Kidney (tissue), 14 donors: ENCODE data around the gene GRM7. TPM values are rescaled to one million over a fixed set of nuclear protein-coding genes. Genes with fewer than 3 reads are reported as not detected.

Experiments
- DNase-seq, 5 donors: peaks; one replicate each; pipeline ENCODE4 v3.0.0-alpha.2; 2013 to 2020
- FAIRE-seq: peaks from 2 replicates; lab custom pipeline; 2012; peaks lifted over from hg19 to GRCh38; lab: Jason Lieb, UNC
- H3K27ac ChIP-seq, 2 donors: one replicate each; pipeline ENCODE4 v1.7.0; 2013; ENCODE audit warnings: low read depth in 2 of 2, low read length in 2 of 2, inconsistent platforms in 1 of 2
- H3K27me3 ChIP-seq: one replicate; pipeline ENCODE4 v1.7.1; 2013; ENCODE audit warnings: low read length, inconsistent platforms; ENCODE audit not compliant: control insufficient read depth, insufficient read depth
- H3K36me3 ChIP-seq, 3 donors: one replicate each; pipeline versions ENCODE4 v1.7.0 to v1.7.1; 2013; ENCODE audit warnings: low read length in 3 of 3, control low read depth in 1 of 3, inconsistent platforms in 1 of 3; ENCODE audit not compliant: insufficient read depth in 3 of 3, control insufficient read depth in 2 of 3
- H3K4me1 ChIP-seq, 3 donors: one replicate each; pipeline versions ENCODE4 v1.7.0 to v1.7.1; 2013; ENCODE audit warnings: low read length in 3 of 3, inconsistent platforms in 1 of 3, low read depth in 1 of 3; ENCODE audit not compliant: control insufficient read depth in 2 of 3, insufficient read depth in 2 of 3
- H3K4me3 ChIP-seq, 3 donors: one replicate each; pipeline versions ENCODE4 v1.7.0 to v1.8.1; 2013; ENCODE audit warnings: low read length in 3 of 3, control low read depth in 1 of 3, inconsistent platforms in 1 of 3
- H3K9ac ChIP-seq, 3 donors: one replicate each; pipeline versions ENCODE4 v1.7.0 to v1.7.1; 2013; ENCODE audit warnings: low read length in 3 of 3, control low read depth in 1 of 3, inconsistent platforms in 1 of 3
- H3K9me3 ChIP-seq, 3 donors: one replicate each; pipeline versions ENCODE4 v1.7.0 to v1.7.1; 2013; ENCODE audit warnings: low read length in 3 of 3, control low read depth in 1 of 3, inconsistent platforms in 1 of 3; ENCODE audit not compliant: control insufficient read depth in 2 of 3, insufficient read depth in 1 of 3
- CTCF ChIP-seq: IDR thresholded peaks from 3 replicates; pipeline ENCODE4 v1.5.1; 2012; ENCODE audit warnings: mild to moderate bottlenecking, moderate library complexity, borderline replicate concordance; ENCODE audit not compliant: insufficient read depth; ENCODE audit errors: extremely low read depth
- intact Hi-C: fragments of 100-400 bp; cut with DNase I; formaldehyde crosslinking; loops from one replicate; pipeline ENCODE4 v1.11.1; 2022
- polyA plus RNA-seq: library from polyadenylated mRNA; stranded (reverse); fragments of 350-450 nt; fragmentation: Illumina TruSeq; extraction: RNeasy Lipid Tissue Mini Kit (QIAGEN cat#74804); gene quantifications from one replicate; pipeline ENCODE4 v1.2.3, GENCODE V29; 2014; ENCODE audit warnings: low read depth, low replicate concordance; ENCODE audit not compliant: insufficient read depth
- total RNA-seq: library from RNA; stranded (reverse); fragmentation: NEBNext Ultra II Directional; extraction: Animal tissue kit (Norgen Biotek cat#: 25700); gene quantifications from one replicate; pipeline ENCODE4 v1.2.1, GENCODE V29; 2021
- donor health status: control.
- donor health status: control.
- donor health status: control.
- donor health status: control.
- donor health status: control.
- donor health status: DM: yes; HTN: yes; CAD: no.
- donor health status: Normal renal cell carcinoma (clear cell type).

GRM7 gene
- total and polyA plus RNA-seq, 2 donors from 2014 or later: 0.16 TPM; not detected in 1

GRCh38 chr3:7713724-7714123 lies 852.8 kb downstream of the GRM7 start:
- intact Hi-C loops: no loop called here
- FAIRE-seq: no peak
- no peak overlapping the region for H3K9ac ChIP-seq
- no peaks in the 10 kb centered on the region for H3K36me3 ChIP-seq
- no peak for TF ChIP-seq CTCF
- no peaks in the 10 kb centered on the region for H3K27me3 ChIP-seq
- no peak for DNase-seq
- H3K4me1 ChIP-seq: no peaks in the 10 kb centered on the region
- no peak overlapping the region for H3K27ac ChIP-seq
- H3K9me3 ChIP-seq: no peaks in the 10 kb centered on the region
- H3K4me3 ChIP-seq: no peak overlapping the region

- no peak for TF ChIP-seq CTCF
- H3K4me3 ChIP-seq: no peak overlapping the region
- FAIRE-seq (no peak), DNase-seq (no peak)
- H3K27me3 ChIP-seq: no peaks in the 10 kb centered on the region
- H3K27ac ChIP-seq: no peak overlapping the region
- H3K9ac ChIP-seq: no peak overlapping the region
- H3K36me3 ChIP-seq: no peaks in the 10 kb centered on the region
- H3K4me1 ChIP-seq: no peaks in the 10 kb centered on the region
- intact Hi-C loops: no loop called here
- H3K9me3 ChIP-seq: no peaks in the 10 kb centered on the region
These were observed 859.9 kb downstream of the GRM7 start for GRCh38 chr3:7720649-7721297.

DNA sequence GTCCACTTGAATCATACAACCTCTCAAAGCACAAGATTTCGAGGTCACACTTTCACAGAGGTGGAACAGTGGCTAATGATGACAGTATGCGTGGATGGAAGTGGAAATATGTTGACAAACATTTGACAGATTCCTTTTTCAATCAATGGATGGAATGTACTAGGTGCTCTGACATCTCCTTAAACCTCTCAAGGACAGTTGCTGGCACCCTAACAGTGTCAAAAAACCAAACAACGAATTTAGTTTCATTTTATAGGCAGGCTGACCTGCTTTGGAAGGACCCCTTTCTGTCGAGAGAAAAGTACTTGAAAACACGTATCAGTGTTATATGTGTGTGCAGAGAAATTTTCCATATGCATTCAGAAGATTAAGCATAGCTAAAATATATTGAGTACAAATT lies 861.0 kb downstream of the GRM7 start:
- DNase-seq (no peak), FAIRE-seq (no peak)
- Histone ChIP-seq H3K9me3 (no peaks in the 10 kb centered on the region), H3K9ac (no peak overlapping the region), H3K4me3 (no peak overlapping the region), H3K4me1 (no peaks in the 10 kb centered on the region), H3K27me3 (no peaks in the 10 kb centered on the region), H3K27ac (no peak overlapping the region), H3K36me3 (no peaks in the 10 kb centered on the region)
- no peak for TF ChIP-seq CTCF
- intact Hi-C loops: no loop called here
